RCC 7860 (cell line): ENCODE data around the gene ARID3B.
"Not testable (repeated sequence)": the region's sequence is repeated elsewhere in the genome, so short reads cannot be mapped to it uniquely, and the experiment has no call there.

Source experiments
- DNase-seq: peaks from one replicate; pipeline ENCODE4 v3.0.0-alpha.2; 2015; ENCODE audit warnings: low spot score
- FAIRE-seq: peaks from 2 replicates; lab custom pipeline; 2012; peaks lifted over from hg19 to GRCh38; lab: Jason Lieb, UNC

ARID3B gene

GRCh38 chr15:74618841-74619596, 78.0 kb downstream of the ARID3B start:
- no peak for FAIRE-seq
- DNase-seq: no peak

- DNase-seq (no peak), FAIRE-seq (no peak)
Measured at GRCh38 chr15:74619916-74620635, 79.1 kb downstream of the ARID3B start.

GRCh38 chr15:74620636-74621545, 79.9 kb downstream of the ARID3B start:
- DNase-seq (peak; percentile 68), FAIRE-seq (no peak)

- FAIRE-seq: no peak
- no peak for DNase-seq
Measured at GRCh38 chr15:74621546-74621920, 80.5 kb downstream of the ARID3B start.

GRCh38 chr15:74621936-74622335, 80.9 kb downstream of the ARID3B start:
- FAIRE-seq (no peak), DNase-seq (no peak)

DNA sequence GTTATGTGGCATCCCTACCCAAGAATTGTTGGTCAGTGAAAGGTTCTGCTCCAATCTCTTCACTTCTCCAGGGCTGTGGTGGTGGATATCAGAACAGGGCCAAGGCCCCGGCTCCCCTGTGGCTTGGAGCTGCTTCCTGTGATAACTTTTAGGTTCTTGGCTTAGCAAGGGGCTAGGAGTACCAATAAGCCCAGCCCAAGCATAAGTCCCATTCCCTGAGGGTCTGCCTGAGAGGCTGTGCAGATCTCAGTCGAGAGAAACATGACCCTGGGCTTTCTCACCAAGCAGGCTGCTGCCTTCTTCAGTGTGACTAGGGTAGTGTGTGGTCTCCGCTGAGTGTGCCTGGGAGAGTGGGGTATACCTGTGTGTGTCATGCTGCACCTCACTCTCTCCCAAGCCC, 81.7 kb downstream of the ARID3B start:
- DNase-seq (no peak), FAIRE-seq (no peak)

GRCh38 chr15:74624020-74624602, 83.1 kb downstream of the ARID3B start:
- FAIRE-seq (no peak), DNase-seq (no peak)

DNA sequence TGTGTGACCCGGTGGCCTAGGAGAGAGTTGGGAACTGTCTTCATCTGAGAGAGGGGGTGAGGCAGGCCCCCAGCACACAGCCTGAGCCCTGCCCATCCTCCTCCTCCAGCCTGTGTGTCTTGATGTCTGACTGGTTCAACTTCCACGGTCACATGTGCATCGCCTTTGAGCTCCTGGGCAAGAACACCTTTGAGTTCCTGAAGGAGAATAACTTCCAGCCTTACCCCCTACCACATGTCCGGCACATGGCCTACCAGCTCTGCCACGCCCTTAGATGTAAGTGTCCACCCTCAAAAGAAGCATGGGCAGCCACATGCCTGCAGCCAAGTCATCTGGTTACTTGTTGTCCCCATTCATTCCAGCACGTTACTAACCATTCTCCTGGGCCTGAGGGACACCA, 84.7 kb downstream of the ARID3B start:
- DNase-seq: no peak
- FAIRE-seq: no peak

DNA sequence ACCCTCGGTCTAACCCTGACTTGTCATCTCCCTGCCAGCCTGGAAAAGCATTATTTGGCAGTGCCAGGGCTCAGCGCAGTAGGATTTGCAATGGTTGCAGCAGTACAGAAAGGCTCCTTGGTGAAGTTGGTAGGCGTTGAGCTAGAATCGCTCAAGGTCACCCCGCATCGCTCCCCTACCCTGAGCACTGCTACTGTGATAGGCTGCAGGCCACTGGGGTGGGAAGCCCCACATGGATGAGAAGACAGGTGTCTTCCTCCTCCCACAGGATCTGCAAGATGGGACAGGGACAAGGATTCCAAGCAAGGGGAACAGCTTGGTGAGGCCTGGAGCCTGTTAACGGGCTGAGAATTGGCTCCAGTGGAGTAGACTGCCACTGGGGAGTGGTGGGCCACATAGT, 85.3 kb downstream of the ARID3B start:
- no peak for DNase-seq
- no peak for FAIRE-seq

DNA sequence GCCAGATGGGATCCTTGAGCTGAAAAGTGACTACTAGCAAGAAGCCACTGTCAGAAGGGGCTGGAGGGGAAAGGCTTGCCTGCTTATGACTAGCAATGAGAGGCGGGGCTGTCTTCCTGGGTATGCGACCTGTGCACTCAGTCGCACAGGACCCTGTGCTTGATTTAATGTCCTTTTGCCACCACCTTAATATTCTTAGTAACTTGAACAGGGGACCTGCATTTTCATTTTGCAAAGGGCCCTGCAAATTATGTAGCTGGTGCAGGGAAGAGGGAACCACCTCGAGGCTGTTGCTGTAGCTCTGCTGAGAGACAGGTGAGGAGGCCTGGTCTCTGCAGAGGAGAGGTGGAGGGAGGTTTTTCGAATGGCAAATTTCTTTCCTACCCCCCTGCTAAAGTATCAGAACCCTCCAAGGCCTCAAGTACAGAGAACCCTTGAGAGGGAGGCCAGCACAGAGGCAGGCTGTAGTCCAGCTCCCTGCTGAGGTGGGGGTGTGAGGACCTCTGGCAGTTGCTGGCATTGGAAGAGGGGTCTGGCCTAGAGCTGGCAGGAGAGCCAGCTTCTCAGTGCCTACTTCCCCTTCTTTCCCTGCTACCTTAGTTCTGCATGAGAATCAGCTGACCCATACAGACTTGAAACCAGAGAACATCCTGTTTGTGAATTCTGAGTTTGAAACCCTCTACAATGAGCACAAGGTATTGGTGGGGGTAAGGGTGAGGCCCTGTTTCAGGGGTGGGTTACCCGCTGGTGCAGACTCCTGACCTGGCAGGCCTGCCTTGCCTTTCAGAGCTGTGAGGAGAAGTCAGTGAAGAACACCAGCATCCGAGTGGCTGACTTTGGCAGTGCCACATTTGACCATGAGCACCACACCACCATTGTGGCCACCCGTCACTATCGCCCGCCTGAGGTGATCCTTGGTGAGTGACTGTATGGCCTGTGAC, 86.0 kb downstream of the ARID3B start:
- DNase-seq (no peak), FAIRE-seq (no peak)

GRCh38 chr15:74627766-74628165, 86.7 kb downstream of the ARID3B start:
- FAIRE-seq: no peak
- DNase-seq: no peak

- DNase-seq (no peak), FAIRE-seq (no peak)
Measured at GRCh38 chr15:74628199-74628598, 87.2 kb downstream of the ARID3B start.

GRCh38 chr15:74628949-74629348, 87.9 kb downstream of the ARID3B start:
- DNase-seq: no peak
- FAIRE-seq: no peak

DNA sequence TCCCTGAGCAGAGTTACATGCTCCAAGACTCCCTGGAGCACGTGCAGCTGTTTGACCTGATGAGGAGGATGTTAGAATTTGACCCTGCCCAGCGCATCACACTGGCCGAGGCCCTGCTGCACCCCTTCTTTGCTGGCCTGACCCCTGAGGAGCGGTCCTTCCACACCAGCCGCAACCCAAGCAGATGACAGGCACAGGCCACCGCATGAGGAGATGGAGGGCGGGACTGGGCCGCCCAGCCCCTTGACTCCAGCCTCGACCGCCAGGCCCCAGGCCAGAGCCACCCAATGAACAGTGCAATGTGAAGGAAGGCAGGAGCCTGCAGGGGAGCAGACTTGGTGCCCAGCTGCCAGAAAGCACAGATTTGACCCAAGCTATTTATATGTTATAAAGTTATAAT, 88.7 kb downstream of the ARID3B start:
- FAIRE-seq, DNase-seq: not testable (repeated sequence)

- no peak for DNase-seq
Measured at GRCh38 chr15:74630284-74631086, 89.5 kb downstream of the ARID3B start.

DNA sequence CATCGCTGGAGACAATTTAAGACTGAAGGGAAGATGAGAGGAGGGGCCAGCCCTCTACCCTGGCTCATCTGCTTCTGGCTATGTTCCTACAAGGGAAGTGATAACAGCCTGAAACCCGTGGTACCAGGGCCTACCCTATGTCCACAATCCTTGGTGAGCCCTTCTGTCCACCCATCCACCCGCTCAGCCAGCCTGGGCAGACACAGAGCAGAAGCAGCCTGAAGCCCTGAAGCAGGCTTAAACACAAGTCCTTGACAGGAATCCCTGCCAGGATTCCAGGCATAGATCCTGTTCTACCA, 90.0 kb downstream of the ARID3B start:
- FAIRE-seq: no peak
- DNase-seq: no peak

More at GRCh38 chr15:74630284-74631086, 89.5 kb downstream of the ARID3B start:
- FAIRE-seq: no peak

- DNase-seq (no peak), FAIRE-seq (no peak)
Measured at GRCh38 chr15:74631408-74631807, 90.4 kb downstream of the ARID3B start.

GRCh38 chr15:74631935-74632560, 91.0 kb downstream of the ARID3B start:
- DNase-seq (peak; percentile 24), FAIRE-seq (no peak)

GRCh38 chr15:74632601-74633000, 91.6 kb downstream of the ARID3B start:
- FAIRE-seq: no peak
- DNase-seq: no peak
